Chondrocyte (in vitro differentiated cells): ENCODE measurements around the gene FMO2. TPM values are rescaled to one million over a fixed set of nuclear protein-coding genes. Genes with fewer than 3 reads are reported as not detected.

Experiments
- DNase-seq: peaks from one replicate; pipeline ENCODE4 v3.0.0; 2021; ENCODE audit warnings: mixed read lengths, low spot score
- H3K27ac Mint-ChIP-seq: one replicate; pipeline ENCODE4 v1.8.0; 2021; ENCODE audit warnings: mild to moderate bottlenecking, moderate library complexity, mixed read lengths; ENCODE audit not compliant: unreplicated experiment
- H3K27me3 Mint-ChIP-seq: 2 replicates; pipeline ENCODE4 v1.8.0; 2021; ENCODE audit warnings: low read depth, mixed read lengths
- H3K36me3 Mint-ChIP-seq: 2 replicates; pipeline ENCODE4 v1.8.0; 2021; ENCODE audit warnings: low read depth, mixed read lengths
- H3K4me1 Mint-ChIP-seq: 2 replicates; pipeline ENCODE4 v1.8.0; 2021; ENCODE audit warnings: low read depth, mild to moderate bottlenecking, mixed read lengths
- H3K4me3 Mint-ChIP-seq: one replicate; pipeline ENCODE4 v1.8.0; 2021; ENCODE audit warnings: mild to moderate bottlenecking, moderate library complexity, mixed read lengths; ENCODE audit not compliant: unreplicated experiment
- H3K9me3 Mint-ChIP-seq: 2 replicates; pipeline ENCODE4 v1.8.0; 2021; ENCODE audit warnings: low read depth, mixed read lengths
- long read RNA-seq: library from polyadenylated mRNA; stranded (forward); transcript quantifications from one replicate; pipeline ENCODE4 v2.0.0, GENCODE V29; 2021
- total RNA-seq: library from RNA; stranded (reverse); gene quantifications from 3 replicates; pipeline ENCODE4 v1.2.1, GENCODE V29; 2021
- TF ChIP-seq, protein P1 (sequence below): fragments of 200-600 bp; sonication (generic); IDR thresholded peaks from 2 replicates; pipeline ENCODE4 v1.5.0; 2021; ENCODE audit warnings: antibody characterized with exemption, mild to moderate bottlenecking, moderate library complexity

FMO2 gene, protein sequence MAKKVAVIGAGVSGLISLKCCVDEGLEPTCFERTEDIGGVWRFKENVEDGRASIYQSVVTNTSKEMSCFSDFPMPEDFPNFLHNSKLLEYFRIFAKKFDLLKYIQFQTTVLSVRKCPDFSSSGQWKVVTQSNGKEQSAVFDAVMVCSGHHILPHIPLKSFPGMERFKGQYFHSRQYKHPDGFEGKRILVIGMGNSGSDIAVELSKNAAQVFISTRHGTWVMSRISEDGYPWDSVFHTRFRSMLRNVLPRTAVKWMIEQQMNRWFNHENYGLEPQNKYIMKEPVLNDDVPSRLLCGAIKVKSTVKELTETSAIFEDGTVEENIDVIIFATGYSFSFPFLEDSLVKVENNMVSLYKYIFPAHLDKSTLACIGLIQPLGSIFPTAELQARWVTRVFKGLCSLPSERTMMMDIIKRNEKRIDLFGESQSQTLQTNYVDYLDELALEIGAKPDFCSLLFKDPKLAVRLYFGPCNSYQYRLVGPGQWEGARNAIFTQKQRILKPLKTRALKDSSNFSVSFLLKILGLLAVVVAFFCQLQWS
- 0.24 to 0.87 TPM (median 0.55 TPM) in 3 replicates for total RNA-seq
- long read RNA-seq = 0 reads

DNA sequence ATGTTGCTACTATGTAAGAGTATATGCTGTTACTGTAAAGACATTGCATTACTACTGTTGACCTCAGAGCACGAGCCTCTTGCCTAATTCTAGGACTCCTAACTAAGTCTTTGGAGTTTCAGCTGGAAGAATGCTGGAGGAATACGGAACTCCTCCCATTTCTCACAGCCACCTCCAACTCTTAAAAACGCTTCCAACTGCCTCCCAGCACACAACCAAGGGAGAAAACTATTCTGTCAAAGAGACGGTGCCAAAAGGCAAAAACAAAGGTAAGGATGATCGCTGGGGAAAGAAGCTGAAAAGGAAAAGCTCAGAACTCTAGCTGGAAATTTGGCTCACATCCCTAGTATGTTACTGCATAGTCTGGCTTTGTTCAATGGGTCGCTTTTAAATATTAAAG, at the start of gene FMO2:
TSS of gene FMO2 (plus strand) at position 210 of the 400 bp plus-strand sequence. CDS start 414 bp downstream, outside the sequence.
- TF ChIP-seq, protein P1, sequence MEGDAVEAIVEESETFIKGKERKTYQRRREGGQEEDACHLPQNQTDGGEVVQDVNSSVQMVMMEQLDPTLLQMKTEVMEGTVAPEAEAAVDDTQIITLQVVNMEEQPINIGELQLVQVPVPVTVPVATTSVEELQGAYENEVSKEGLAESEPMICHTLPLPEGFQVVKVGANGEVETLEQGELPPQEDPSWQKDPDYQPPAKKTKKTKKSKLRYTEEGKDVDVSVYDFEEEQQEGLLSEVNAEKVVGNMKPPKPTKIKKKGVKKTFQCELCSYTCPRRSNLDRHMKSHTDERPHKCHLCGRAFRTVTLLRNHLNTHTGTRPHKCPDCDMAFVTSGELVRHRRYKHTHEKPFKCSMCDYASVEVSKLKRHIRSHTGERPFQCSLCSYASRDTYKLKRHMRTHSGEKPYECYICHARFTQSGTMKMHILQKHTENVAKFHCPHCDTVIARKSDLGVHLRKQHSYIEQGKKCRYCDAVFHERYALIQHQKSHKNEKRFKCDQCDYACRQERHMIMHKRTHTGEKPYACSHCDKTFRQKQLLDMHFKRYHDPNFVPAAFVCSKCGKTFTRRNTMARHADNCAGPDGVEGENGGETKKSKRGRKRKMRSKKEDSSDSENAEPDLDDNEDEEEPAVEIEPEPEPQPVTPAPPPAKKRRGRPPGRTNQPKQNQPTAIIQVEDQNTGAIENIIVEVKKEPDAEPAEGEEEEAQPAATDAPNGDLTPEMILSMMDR = no peak
- Mint-ChIP-seq H3K4me3 (no peak within 1 kb of the TSS), H3K36me3 (no peaks in the 10 kb centered on the region), H3K27ac (no peak within 1 kb of the TSS), H3K27me3 (no peaks in the 10 kb centered on the region), H3K9me3 (no peaks in the 10 kb centered on the region), H3K4me1 (peaks cover 29% of the 10 kb centered on the region)
- no peak for DNase-seq

DNA sequence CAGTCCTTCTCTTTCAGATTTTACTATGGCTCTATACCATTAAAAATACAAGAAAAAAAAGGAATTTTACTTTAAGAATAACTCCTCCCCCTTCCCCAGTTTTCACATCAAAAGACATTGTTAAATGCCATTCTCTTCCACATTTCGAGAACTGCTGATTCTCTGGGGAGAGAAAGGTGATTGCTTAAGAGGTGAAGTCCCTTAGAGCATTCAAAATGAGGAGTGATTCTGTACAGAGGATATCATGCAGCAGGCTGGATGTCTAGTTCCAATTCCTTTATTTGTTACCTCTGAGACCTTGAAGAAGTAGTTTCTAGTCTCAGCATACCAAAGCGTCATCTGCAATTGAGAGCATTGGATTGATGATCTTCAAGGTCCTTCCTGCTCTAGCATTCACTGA, 47.5 kb upstream of the FMO2 start:
- H3K9me3 Mint-ChIP-seq = peaks cover 6% of the 10 kb centered on the region
- no peaks in the 10 kb centered on the region for H3K36me3 Mint-ChIP-seq
- no peaks in the 10 kb centered on the region for H3K27me3 Mint-ChIP-seq
- H3K27ac Mint-ChIP-seq = no peak overlapping the region
- no peak overlapping the region for H3K4me3 Mint-ChIP-seq
- no peak for DNase-seq
- H3K4me1 Mint-ChIP-seq = peaks cover 77% of the 10 kb centered on the region
- TF ChIP-seq, protein P1 = no peak

DNA sequence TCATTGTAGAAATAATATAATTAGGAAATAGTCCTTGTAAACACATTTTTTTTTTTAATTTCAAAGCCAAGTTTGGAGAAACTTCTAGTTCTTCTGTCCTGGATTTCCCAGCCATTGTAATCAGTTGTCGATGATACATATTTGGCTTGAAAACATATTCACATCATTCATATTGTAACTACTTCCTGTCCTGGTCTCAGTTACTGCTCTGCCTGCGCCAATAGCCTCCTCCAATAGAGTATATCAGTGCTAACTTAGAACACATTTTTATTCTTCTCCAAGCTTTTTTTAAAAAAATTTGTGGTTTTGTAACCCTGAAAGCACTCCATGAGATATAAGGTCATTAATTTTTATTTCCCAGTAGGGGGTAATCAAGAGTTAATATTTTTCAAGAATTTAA, 46.1 kb upstream of the FMO2 start:
- Mint-ChIP-seq H3K9me3 (no peaks in the 10 kb centered on the region), H3K27me3 (no peaks in the 10 kb centered on the region), H3K4me3 (no peak overlapping the region), H3K27ac (no peak overlapping the region), H3K4me1 (peaks cover 80% of the 10 kb centered on the region), H3K36me3 (no peaks in the 10 kb centered on the region)
- no peak for DNase-seq
- TF ChIP-seq, protein P1 = no peak

DNA sequence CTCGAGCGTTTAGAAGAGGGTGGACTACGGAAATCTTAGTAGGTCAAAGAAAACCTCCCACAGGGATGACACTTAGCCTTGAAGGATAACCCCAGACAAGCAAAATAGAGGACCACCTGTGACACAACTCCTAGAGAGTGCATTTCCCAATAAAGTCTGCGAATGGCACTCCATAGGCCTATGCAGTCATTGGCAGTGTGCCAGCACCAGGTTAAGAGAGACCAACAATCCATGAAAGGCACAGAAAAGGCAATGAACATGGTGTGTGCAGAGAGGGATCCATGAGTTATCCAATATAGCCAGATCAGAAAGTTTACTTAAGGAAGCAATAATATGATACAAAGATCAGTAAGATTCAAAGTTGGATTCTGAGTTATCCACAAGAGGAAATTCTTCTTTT, 45.2 kb upstream of the FMO2 start:
- no peak overlapping the region for H3K27ac Mint-ChIP-seq
- H3K27me3 Mint-ChIP-seq = no peaks in the 10 kb centered on the region
- H3K4me1 Mint-ChIP-seq = peaks cover 71% of the 10 kb centered on the region
- TF ChIP-seq, protein P1 = no peak
- no peak for DNase-seq
- no peak overlapping the region for H3K4me3 Mint-ChIP-seq
- no peaks in the 10 kb centered on the region for H3K9me3 Mint-ChIP-seq
- H3K36me3 Mint-ChIP-seq = no peaks in the 10 kb centered on the region

DNA sequence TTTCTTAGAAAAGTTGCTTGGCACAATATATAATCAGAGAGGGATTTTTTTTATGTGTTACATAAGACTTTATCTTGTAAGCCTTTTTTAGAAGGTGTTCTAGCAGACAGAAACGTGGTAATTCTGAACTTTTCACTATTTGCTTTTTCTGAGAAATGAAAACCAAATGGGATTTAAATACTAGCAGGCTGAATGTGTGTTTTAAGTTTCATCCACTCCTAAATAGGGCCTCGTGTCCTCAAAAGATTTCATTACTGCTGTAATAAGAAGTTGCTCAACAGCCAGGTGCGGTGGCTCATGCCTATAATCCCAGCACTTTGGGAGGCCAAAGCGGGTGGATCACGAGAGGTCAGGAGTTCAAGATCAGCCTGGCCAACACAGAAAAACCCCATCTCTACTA, 44.7 kb upstream of the FMO2 start:
- no peaks in the 10 kb centered on the region for H3K27me3 Mint-ChIP-seq
- H3K4me1 Mint-ChIP-seq = peaks cover 68% of the 10 kb centered on the region
- peak overlapping the region; percentile 96 for H3K27ac Mint-ChIP-seq
- H3K9me3 Mint-ChIP-seq = peaks cover 4% of the 10 kb centered on the region
- H3K36me3 Mint-ChIP-seq = peaks cover 3% of the 10 kb centered on the region
- no peak overlapping the region for H3K4me3 Mint-ChIP-seq
- TF ChIP-seq, protein P1 = no peak
- no peak for DNase-seq
